CD14-positive monocyte (primary cell): ENCODE data around the gene KCNG1. TPM values are rescaled to one million over a fixed set of nuclear protein-coding genes. Genes with fewer than 3 reads are reported as not detected.

Source experiments
- DNase-seq, 3 donors: peaks; one replicate each; pipeline ENCODE4 v3.0.0-alpha.2; 2011 to 2022
- H2AFZ ChIP-seq: 2 replicates; pipeline ENCODE4 v1.6.0; 2012; ENCODE audit warnings: mild to moderate bottlenecking, low read depth, low read length, inconsistent platforms; ENCODE audit not compliant: insufficient read depth, poor library complexity, severe bottlenecking
- H3K27ac ChIP-seq, 2 donors: 1 replicate in 1 of 2; 2 replicates in 1 of 2; pipeline ENCODE4 v1.5.1; 2012 to 2013; ENCODE audit warnings: low read length in 2 of 2, control low read depth in 1 of 2, inconsistent platforms in 1 of 2, low read depth in 1 of 2, mild to moderate bottlenecking in 1 of 2
- H3K27me3 ChIP-seq, 2 donors: one replicate each; pipeline versions ENCODE4 v1.6.0 to v1.6.1; 2011 to 2013; ENCODE audit warnings: low read length in 2 of 2; ENCODE audit not compliant: control insufficient read depth in 2 of 2, insufficient read depth in 2 of 2
- H3K36me3 ChIP-seq, 2 donors: replicated peaks in 1 of 2; 1 replicate in 1 of 2; 2 replicates in 1 of 2; pipeline versions ENCODE4 v1.5.1 to v1.6.1; 2012 to 2013; ENCODE audit warnings: low read length in 2 of 2, control low read depth in 1 of 2, inconsistent platforms in 1 of 2, mild to moderate bottlenecking in 1 of 2; ENCODE audit not compliant: insufficient read depth in 2 of 2, control insufficient read depth in 1 of 2
- H3K4me1 ChIP-seq, 2 donors: 1 replicate in 1 of 2; 2 replicates in 1 of 2; pipeline versions ENCODE4 v1.5.1 to v1.6.1; 2012 to 2013; ENCODE audit warnings: low read length in 2 of 2, control low read depth in 1 of 2, inconsistent platforms in 1 of 2, mild to moderate bottlenecking in 1 of 2, moderate library complexity in 1 of 2; ENCODE audit not compliant: insufficient read depth in 2 of 2, control insufficient read depth in 1 of 2
- H3K4me2 ChIP-seq: replicated peaks from 2 replicates; pipeline ENCODE3; 2012; ENCODE audit warnings: low read length, moderate library complexity, mild to moderate bottlenecking; ENCODE audit not compliant: poor library complexity, severe bottlenecking; ENCODE audit errors: extremely low read depth
- H3K4me3 ChIP-seq, 3 experiments: fragments of 200-600 bp in 1 of 3; sonication (generic) in 1 of 3; replicated peaks in 1 of 3; 1 replicate in 2 of 3; 2 replicates in 1 of 3; pipeline ENCODE4 v1.5.1; 2011 to 2013; ENCODE audit warnings: low read length in 3 of 3, mild to moderate bottlenecking in 3 of 3, control low read depth in 2 of 3, low read depth in 2 of 3, inconsistent platforms in 1 of 3, moderate library complexity in 1 of 3
- H3K79me2 ChIP-seq: 2 replicates; pipeline ENCODE4 v1.6.0; 2012; ENCODE audit warnings: mild to moderate bottlenecking, control low read depth, inconsistent platforms, low read length, moderate library complexity; ENCODE audit not compliant: insufficient read depth
- H3K9ac ChIP-seq: 2 replicates; pipeline ENCODE4 v1.6.0; 2017; ENCODE audit warnings: low read length, mild to moderate bottlenecking; ENCODE audit not compliant: insufficient read depth, poor library complexity, severe bottlenecking
- H3K9me3 ChIP-seq, 2 donors: replicated peaks in 1 of 2; 1 replicate in 1 of 2; 2 replicates in 1 of 2; pipeline versions ENCODE4 v1.5.1 to v1.6.1; 2012 to 2013; ENCODE audit warnings: low read length in 2 of 2, control low read depth in 1 of 2; ENCODE audit not compliant: control insufficient read depth in 1 of 2, insufficient read depth in 1 of 2
- H4K20me1 ChIP-seq: 2 replicates; pipeline ENCODE4 v1.6.0; 2012; ENCODE audit warnings: mild to moderate bottlenecking, low read length, control low read depth, moderate library complexity; ENCODE audit not compliant: insufficient read depth
- H3K27ac Mint-ChIP-seq, 7 donors: one replicate each; pipeline ENCODE4 v1.8.0; 2020; ENCODE audit warnings: mild to moderate bottlenecking in 7 of 7, mixed read lengths in 7 of 7, moderate library complexity in 6 of 7, inconsistent platforms in 2 of 7
- H3K27me3 Mint-ChIP-seq, 3 donors: one replicate each; pipeline ENCODE4 v1.8.0; 2021 to 2022; ENCODE audit warnings: low read depth in 3 of 3, mild to moderate bottlenecking in 3 of 3, mixed read lengths in 3 of 3, moderate library complexity in 3 of 3, inconsistent platforms in 1 of 3
- H3K36me3 Mint-ChIP-seq, 2 donors: one replicate each; pipeline ENCODE4 v1.8.0; 2020; ENCODE audit warnings: mixed read lengths in 2 of 2, inconsistent platforms in 1 of 2, mild to moderate bottlenecking in 1 of 2
- H3K4me1 Mint-ChIP-seq: one replicate; pipeline ENCODE4 v1.8.0; 2020; ENCODE audit warnings: mild to moderate bottlenecking, mixed read lengths
- H3K4me3 Mint-ChIP-seq, 2 donors: one replicate each; pipeline ENCODE4 v1.8.0; 2020; ENCODE audit warnings: mild to moderate bottlenecking in 2 of 2, mixed read lengths in 2 of 2, moderate library complexity in 1 of 2
- H3K9me3 Mint-ChIP-seq, 7 donors: one replicate each; pipeline ENCODE4 v1.8.0; 2020 to 2022; ENCODE audit warnings: mixed read lengths in 7 of 7, mild to moderate bottlenecking in 6 of 7, moderate library complexity in 6 of 7, inconsistent platforms in 2 of 7
- CTCF ChIP-seq: fragments of 200-600 bp; IDR thresholded peaks from one replicate; pipeline ENCODE4 v1.8.0; 2022; ENCODE audit warnings: antibody characterized with exemption, mild to moderate bottlenecking
- WGBS: methylation state at CpG from one replicate; pipeline ENCODE4 v1.1.5; 2013; ENCODE audit warnings: missing lambda C conversion rate; ENCODE audit not compliant: insufficient coverage; 5-methylcytosine and 5-hydroxymethylcytosine counted together
- intact Hi-C, 2 donors: fragments of 100-400 bp; cut with micrococcal nuclease; formaldehyde crosslinking; loops; one replicate each; pipeline versions ENCODE4 v1.15.0 to v1.15.1; 2023
- polyA plus RNA-seq, 3 donors: library from polyadenylated mRNA; depleted of rRNA in 1 of 3; unstranded in 2 of 3; stranded (reverse) in 1 of 3; fragments of 300-500 nt in 2 of 3; fragments of >200 nt in 1 of 3; fragmentation: Illumina TruSeq in 2 of 3; gene quantifications; 1 replicate in 2 of 3; 2 replicates in 1 of 3; pipeline ENCODE4 v1.2.3, GENCODE V29; 2012 to 2021

Gene KCNG1
- polyA plus RNA-seq, 3 donors = 0.04 TPM; not detected in 2

GRCh38 chr20:51020657-51021056, 2.2 kb downstream of the KCNG1 start:
- Histone ChIP-seq H3K9ac (no peak overlapping the region), H3K27ac (no peak overlapping the region), H3K4me3 (no peak overlapping the region), H3K4me2 (no peak overlapping the region), H3K36me3 (no peaks in the 10 kb centered on the region), H3K4me1 (peaks cover 6 to 27% of the 10 kb centered on the region in 2 donors), H2AFZ (no peak overlapping the region), H3K9me3 (peaks cover 0 to 12% of the 10 kb centered on the region in 2 donors), H4K20me1 (no peaks in the 10 kb centered on the region), H3K27me3 (peaks cover 30 to 52% of the 10 kb centered on the region in 2 donors), H3K79me2 (no peaks in the 10 kb centered on the region)
- Mint-ChIP-seq H3K4me1 (peaks cover 22% of the 10 kb centered on the region), H3K36me3 (no peaks in the 10 kb centered on the region), H3K27me3 (peaks cover 55 to 69% (median 64%) of the 10 kb centered on the region in 3 donors), H3K4me3 (peak overlapping the region in 1 of 2 donors; percentile 62), H3K9me3 (peaks cover 0 to 11% (median 0%) of the 10 kb centered on the region in 7 donors), H3K27ac (no peak overlapping the region)
- TF ChIP-seq CTCF = no peak
- no CpG with 5 or more reads among the region's 6 CpGs for WGBS
- intact Hi-C loops = no loop called here
- DNase-seq = no peak

- Histone ChIP-seq H3K4me2 (no peak overlapping the region), H3K79me2 (no peaks in the 10 kb centered on the region), H3K4me3 (no peak overlapping the region), H3K4me1 (peaks cover 6 to 27% of the 10 kb centered on the region in 2 donors), H3K9me3 (peaks cover 0 to 12% of the 10 kb centered on the region in 2 donors), H2AFZ (no peak overlapping the region), H3K27me3 (peaks cover 30 to 50% of the 10 kb centered on the region in 2 donors), H4K20me1 (no peaks in the 10 kb centered on the region), H3K36me3 (no peaks in the 10 kb centered on the region), H3K27ac (no peak overlapping the region), H3K9ac (no peak overlapping the region)
- intact Hi-C loops = no loop called here
- DNase-seq = no peak
- Mint-ChIP-seq H3K4me3 (peak overlapping the region in 1 of 2 donors; percentile 8), H3K36me3 (no peaks in the 10 kb centered on the region), H3K9me3 (peaks cover 0 to 11% (median 0%) of the 10 kb centered on the region in 7 donors), H3K27ac (peak overlapping the region in 1 of 7 donors; percentile 2), H3K27me3 (peaks cover 50 to 62% (median 56%) of the 10 kb centered on the region in 3 donors), H3K4me1 (peaks cover 22% of the 10 kb centered on the region)
- WGBS = 83% methylated on average over 14 of the region's 21 CpGs
- TF ChIP-seq CTCF = no peak
Measured at GRCh38 chr20:51019656-51020592, 3.0 kb downstream of the KCNG1 start.
